ENCODE data around the gene UTP15.

DNA sequence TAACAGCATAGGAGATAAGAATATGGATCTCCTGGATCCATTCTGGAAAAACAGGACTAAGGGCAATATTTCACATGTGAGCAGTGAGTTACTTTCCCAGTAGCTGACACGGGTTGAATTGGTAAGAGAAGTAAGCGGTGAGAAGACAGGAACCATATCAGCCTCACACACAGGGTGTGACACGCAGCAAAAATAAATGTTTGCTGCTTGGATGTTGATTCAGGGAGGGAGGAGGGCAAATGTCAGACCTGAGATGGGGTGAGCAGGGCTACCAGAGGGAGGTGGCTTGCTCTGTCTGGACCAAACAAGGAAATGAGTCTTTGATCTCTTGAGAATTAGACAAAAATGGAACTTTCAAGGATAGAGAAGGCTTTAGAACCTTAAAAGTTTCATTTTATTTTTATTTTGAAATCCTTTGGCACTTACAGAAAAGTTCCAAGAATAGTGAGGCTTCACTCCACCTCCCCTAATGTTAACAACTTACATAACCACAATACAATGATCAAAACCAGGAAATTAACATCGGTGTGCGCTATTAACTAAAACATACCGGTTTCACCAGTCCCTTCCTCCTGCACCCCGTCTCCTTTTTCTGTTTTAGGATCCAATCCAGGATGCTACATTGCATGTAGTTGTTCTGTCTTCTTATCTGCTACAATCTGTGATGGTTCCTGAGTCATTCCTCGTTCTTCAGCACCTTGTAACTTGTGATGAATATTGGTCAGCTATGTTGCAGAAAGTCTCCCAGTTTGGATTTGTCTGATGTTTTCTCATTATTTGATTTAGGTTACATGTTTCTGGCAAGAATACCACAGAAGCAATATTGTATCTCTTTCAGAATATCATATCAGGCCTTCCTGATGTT, 39.9 kb downstream of the UTP15 start:
- TF ChIP-seq, protein P1, sequence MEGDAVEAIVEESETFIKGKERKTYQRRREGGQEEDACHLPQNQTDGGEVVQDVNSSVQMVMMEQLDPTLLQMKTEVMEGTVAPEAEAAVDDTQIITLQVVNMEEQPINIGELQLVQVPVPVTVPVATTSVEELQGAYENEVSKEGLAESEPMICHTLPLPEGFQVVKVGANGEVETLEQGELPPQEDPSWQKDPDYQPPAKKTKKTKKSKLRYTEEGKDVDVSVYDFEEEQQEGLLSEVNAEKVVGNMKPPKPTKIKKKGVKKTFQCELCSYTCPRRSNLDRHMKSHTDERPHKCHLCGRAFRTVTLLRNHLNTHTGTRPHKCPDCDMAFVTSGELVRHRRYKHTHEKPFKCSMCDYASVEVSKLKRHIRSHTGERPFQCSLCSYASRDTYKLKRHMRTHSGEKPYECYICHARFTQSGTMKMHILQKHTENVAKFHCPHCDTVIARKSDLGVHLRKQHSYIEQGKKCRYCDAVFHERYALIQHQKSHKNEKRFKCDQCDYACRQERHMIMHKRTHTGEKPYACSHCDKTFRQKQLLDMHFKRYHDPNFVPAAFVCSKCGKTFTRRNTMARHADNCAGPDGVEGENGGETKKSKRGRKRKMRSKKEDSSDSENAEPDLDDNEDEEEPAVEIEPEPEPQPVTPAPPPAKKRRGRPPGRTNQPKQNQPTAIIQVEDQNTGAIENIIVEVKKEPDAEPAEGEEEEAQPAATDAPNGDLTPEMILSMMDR (conservative IDR thresholded peaks at IDR 0.05; ENCODE audit: low read depth in 2 of 2) = no peak
- TF ChIP-seq POLR2AphosphoS5 (IDR thresholded peaks at IDR 0.05; ENCODE audit: low read depth) (no peak), EZH2phosphoT487 (IDR thresholded peaks at IDR 0.05; ENCODE audit: unreplicated experiment) (no peak), CREB1 (CRISPR knock-in tag; IDR thresholded peaks at IDR 0.05; ENCODE audit: low read depth) (no peak), EZH2 (IDR thresholded peaks at IDR 0.05; ENCODE audit: low read depth, unreplicated experiment) (no peak)
- TF ChIP-seq, protein P2, sequence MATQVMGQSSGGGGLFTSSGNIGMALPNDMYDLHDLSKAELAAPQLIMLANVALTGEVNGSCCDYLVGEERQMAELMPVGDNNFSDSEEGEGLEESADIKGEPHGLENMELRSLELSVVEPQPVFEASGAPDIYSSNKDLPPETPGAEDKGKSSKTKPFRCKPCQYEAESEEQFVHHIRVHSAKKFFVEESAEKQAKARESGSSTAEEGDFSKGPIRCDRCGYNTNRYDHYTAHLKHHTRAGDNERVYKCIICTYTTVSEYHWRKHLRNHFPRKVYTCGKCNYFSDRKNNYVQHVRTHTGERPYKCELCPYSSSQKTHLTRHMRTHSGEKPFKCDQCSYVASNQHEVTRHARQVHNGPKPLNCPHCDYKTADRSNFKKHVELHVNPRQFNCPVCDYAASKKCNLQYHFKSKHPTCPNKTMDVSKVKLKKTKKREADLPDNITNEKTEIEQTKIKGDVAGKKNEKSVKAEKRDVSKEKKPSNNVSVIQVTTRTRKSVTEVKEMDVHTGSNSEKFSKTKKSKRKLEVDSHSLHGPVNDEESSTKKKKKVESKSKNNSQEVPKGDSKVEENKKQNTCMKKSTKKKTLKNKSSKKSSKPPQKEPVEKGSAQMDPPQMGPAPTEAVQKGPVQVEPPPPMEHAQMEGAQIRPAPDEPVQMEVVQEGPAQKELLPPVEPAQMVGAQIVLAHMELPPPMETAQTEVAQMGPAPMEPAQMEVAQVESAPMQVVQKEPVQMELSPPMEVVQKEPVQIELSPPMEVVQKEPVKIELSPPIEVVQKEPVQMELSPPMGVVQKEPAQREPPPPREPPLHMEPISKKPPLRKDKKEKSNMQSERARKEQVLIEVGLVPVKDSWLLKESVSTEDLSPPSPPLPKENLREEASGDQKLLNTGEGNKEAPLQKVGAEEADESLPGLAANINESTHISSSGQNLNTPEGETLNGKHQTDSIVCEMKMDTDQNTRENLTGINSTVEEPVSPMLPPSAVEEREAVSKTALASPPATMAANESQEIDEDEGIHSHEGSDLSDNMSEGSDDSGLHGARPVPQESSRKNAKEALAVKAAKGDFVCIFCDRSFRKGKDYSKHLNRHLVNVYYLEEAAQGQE (IDR thresholded peaks at IDR 0.05; ENCODE audit: unreplicated experiment) = no peak

All from GM23338 (cell line).